Lower leg skin (tissue), 3 donors: Measurements from ENCODE around the gene TP53BP2.

ENCODE experiments used
- CTCF ChIP-seq, 3 donors: fragments of 450-650 bp; IDR thresholded peaks; one replicate each; pipeline ENCODE4 v1.5.1; 2016; ENCODE audit warnings: antibody characterized with exemption in 3 of 3, mild to moderate bottlenecking in 3 of 3, moderate library complexity in 2 of 3
- POLR2A ChIP-seq, 2 donors: fragments of 450-650 bp; IDR thresholded peaks; one replicate each; pipeline ENCODE4 v1.6.1; 2016 to 2017; ENCODE audit warnings: antibody characterized with exemption in 2 of 2, mild to moderate bottlenecking in 1 of 2, moderate library complexity in 1 of 2

GRCh38 chr1:223763881-223764280 lies 81.9 kb downstream of the TP53BP2 start:
- TF ChIP-seq POLR2A (IDR thresholded peaks at IDR 0.05) (no peak), CTCF (IDR thresholded peaks at IDR 0.05) (no peak)
